ENCODE results near the gene EGLN1. TPM values are rescaled to one million over a fixed set of nuclear protein-coding genes. Genes with fewer than 3 reads are reported as not detected.

EGLN1 gene
- total RNA-seq, 4 donors from 2014 or later: 42.5 to 67.5 (median 56.7) TPM

GRCh38 chr1:231408528-231409094 lies 13.5 kb downstream of the EGLN1 start:
- Histone ChIP-seq H3K27me3 (no peaks in the 10 kb centered on the region), H3K27ac (peak overlapping the region in 3 of 4 donors; percentile 38 to 62 (median 47)), H3K4me1 (peaks cover 19 to 94% (median 27%) of the 10 kb centered on the region in 3 donors), H3K9me3 (no peaks in the 10 kb centered on the region), H3K36me3 (peaks cover 0 to 4% of the 10 kb centered on the region in 2 donors), H3K4me3 (no peak overlapping the region)
- no peak for ATAC-seq
- 68 to 70% methylated on average over 5 to 6 of the region's 6 CpGs for WGBS, 2 donors (ENCODE audit: low coverage in 1 of 2)
- no peak for TF ChIP-seq POLR2AphosphoS5 (IDR thresholded peaks at IDR 0.05)

GRCh38 chr1:231407547-231408396 lies 14.3 kb downstream of the EGLN1 start:
- H3K27ac ChIP-seq: peak overlapping the region in 3 of 4 donors; percentile 38 to 62 (median 47)
- ATAC-seq: no peak

GRCh38 chr1:231407049-231407448 lies 15.0 kb downstream of the EGLN1 start:
- H3K27me3 ChIP-seq: no peaks in the 10 kb centered on the region
- 55 to 64% methylated on average over 3 of the region's 3 CpGs for WGBS, 2 donors (ENCODE audit: low coverage in 1 of 2)
- H3K27ac ChIP-seq: peak overlapping the region in 1 of 4 donors; percentile 62
- TF ChIP-seq EP300 (IDR thresholded peaks at IDR 0.05) (no peak), CTCF (IDR thresholded peaks at IDR 0.05) (no peak), POLR2A (IDR thresholded peaks at IDR 0.05) (no peak), POLR2AphosphoS5 (IDR thresholded peaks at IDR 0.05) (no peak)
- no peak for ATAC-seq
- H3K4me1 ChIP-seq: peaks cover 19 to 83% (median 27%) of the 10 kb centered on the region in 3 donors
- H3K4me3 ChIP-seq: no peak overlapping the region
- H3K9me3 ChIP-seq: no peaks in the 10 kb centered on the region
- H3K36me3 ChIP-seq: no peaks in the 10 kb centered on the region

More at GRCh38 chr1:231407547-231408396, 14.3 kb downstream of the EGLN1 start:
- H3K36me3 ChIP-seq: peaks cover 0 to 4% of the 10 kb centered on the region in 2 donors
- H3K4me1 ChIP-seq: peaks cover 19 to 89% (median 27%) of the 10 kb centered on the region in 3 donors
- H3K9me3 ChIP-seq: no peaks in the 10 kb centered on the region
- H3K27me3 ChIP-seq: no peaks in the 10 kb centered on the region
- 22 to 37% methylated on average over 6 of the region's 6 CpGs for WGBS, 2 donors (ENCODE audit: low coverage in 1 of 2)
- H3K4me3 ChIP-seq: no peak overlapping the region
- TF ChIP-seq EP300 (IDR thresholded peaks at IDR 0.05): no peak
- TF ChIP-seq POLR2A (IDR thresholded peaks at IDR 0.05): no peak
- no peak for TF ChIP-seq CTCF (IDR thresholded peaks at IDR 0.05)
- no peak for TF ChIP-seq POLR2AphosphoS5 (IDR thresholded peaks at IDR 0.05)

- Histone ChIP-seq H3K27ac (no peak overlapping the region), H3K4me3 (no peak overlapping the region), H3K4me1 (peaks cover 11 to 79% (median 12%) of the 10 kb centered on the region in 3 donors), H3K9me3 (no peaks in the 10 kb centered on the region), H3K36me3 (no peaks in the 10 kb centered on the region), H3K27me3 (no peaks in the 10 kb centered on the region)
- WGBS, 2 donors (ENCODE audit: low coverage in 1 of 2): 65 to 93% methylated on average over 2 of the region's 2 CpGs
- no peak for TF ChIP-seq POLR2A (IDR thresholded peaks at IDR 0.05)
- no peak for ATAC-seq
Observed at GRCh38 chr1:231404318-231404717, 17.8 kb downstream of the EGLN1 start.

- TF ChIP-seq EP300 (IDR thresholded peaks at IDR 0.05) (no peak), POLR2AphosphoS5 (IDR thresholded peaks at IDR 0.05) (no peak), POLR2A (IDR thresholded peaks at IDR 0.05) (no peak), CTCF (IDR thresholded peaks at IDR 0.05) (no peak)
- no peak overlapping the region for H3K4me3 ChIP-seq
- ATAC-seq: no peak
- H3K27ac ChIP-seq: no peak overlapping the region
- peaks cover 6 to 77% (median 7%) of the 10 kb centered on the region in 3 donors for H3K4me1 ChIP-seq
- H3K27me3 ChIP-seq: no peaks in the 10 kb centered on the region
- 0 to 67% methylated on average over 1 of the region's 1 CpG for WGBS, 2 donors (ENCODE audit: low coverage in 1 of 2)
- H3K36me3 ChIP-seq: no peaks in the 10 kb centered on the region
- H3K9me3 ChIP-seq: no peaks in the 10 kb centered on the region
Observed at GRCh38 chr1:231401478-231401877, 20.6 kb downstream of the EGLN1 start.

All from gastroesophageal sphincter (tissue), 4 donors.